ENCODE results near the gene L1TD1. TPM values are rescaled to one million over a fixed set of nuclear protein-coding genes. Genes with fewer than 3 reads are reported as not detected.
"Not testable (repeated sequence)": the region's sequence is repeated elsewhere in the genome, so short reads cannot be mapped to it uniquely, and the experiment has no call there.

L1TD1 gene
- total RNA-seq, 2 donors from 2014 or later, result 0.27 to 4.7 TPM

GRCh38 chr1:62175568-62176179 lies 19.0 kb upstream of the L1TD1 start:
- no peaks in the 10 kb centered on the region for H3K36me3 ChIP-seq
- WGBS, result 53% methylated on average over 9 of the region's 9 CpGs
- TF ChIP-seq CTCF (IDR thresholded peaks at IDR 0.05), result peak; percentile 40 to 85 (median 70)
- no peak for TF ChIP-seq POLR2AphosphoS5 (IDR thresholded peaks at IDR 0.05)
- no peak for TF ChIP-seq POLR2A (IDR thresholded peaks at IDR 0.05)
- intact Hi-C loops (cut with DNase I), result loop anchor here (2.0 kb wide), 1 partner anchor 231 kb away; no protein-coding TSS in a partner anchor
- H3K9me3 ChIP-seq, result no peaks in the 10 kb centered on the region
- no peaks in the 10 kb centered on the region for H3K27me3 ChIP-seq (replicated peaks; ENCODE audit: insufficient read depth)
- H3K4me3 ChIP-seq, result no peak overlapping the region
- no peak overlapping the region for H3K27ac ChIP-seq
- no peaks in the 10 kb centered on the region for H3K4me1 ChIP-seq (replicated peaks)
- peak; percentile 40 for DNase-seq (ENCODE audit: low spot score)

GRCh38 chr1:62176597-62177312 lies 17.9 kb upstream of the L1TD1 start:
- Histone ChIP-seq H3K27me3 (replicated peaks; ENCODE audit: insufficient read depth) (no peaks in the 10 kb centered on the region), H3K9me3 (no peaks in the 10 kb centered on the region), H3K4me3 (no peak overlapping the region), H3K4me1 (replicated peaks) (no peaks in the 10 kb centered on the region), H3K36me3 (no peaks in the 10 kb centered on the region), H3K27ac (no peak overlapping the region)
- intact Hi-C loops (cut with DNase I), result no loop called here
- TF ChIP-seq CTCF (IDR thresholded peaks at IDR 0.05), result no peak
- no peak for TF ChIP-seq POLR2A (IDR thresholded peaks at IDR 0.05)
- no peak for TF ChIP-seq POLR2AphosphoS5 (IDR thresholded peaks at IDR 0.05)
- WGBS, result 88% methylated on average over 14 of the region's 14 CpGs
- DNase-seq (ENCODE audit: low spot score), result no peak

- intact Hi-C loops (cut with DNase I), result no loop called here
- no peaks in the 10 kb centered on the region for H3K9me3 ChIP-seq
- no peak overlapping the region for H3K4me3 ChIP-seq
- H3K27me3 ChIP-seq (replicated peaks; ENCODE audit: insufficient read depth), result no peaks in the 10 kb centered on the region
- H3K4me1 ChIP-seq (replicated peaks), result no peaks in the 10 kb centered on the region
- H3K36me3 ChIP-seq, result no peaks in the 10 kb centered on the region
- WGBS, result 76% methylated on average over 1 of the region's 1 CpG
- TF ChIP-seq POLR2A (IDR thresholded peaks at IDR 0.05) (no peak), CTCF (IDR thresholded peaks at IDR 0.05) (no peak), POLR2AphosphoS5 (IDR thresholded peaks at IDR 0.05) (no peak)
- DNase-seq (ENCODE audit: low spot score), result no peak
- H3K27ac ChIP-seq, result no peak overlapping the region
Measured at GRCh38 chr1:62177621-62178020, 17.0 kb upstream of the L1TD1 start.

- no peak overlapping the region for H3K4me3 ChIP-seq
- H3K4me1 ChIP-seq (replicated peaks), result no peaks in the 10 kb centered on the region
- intact Hi-C loops (cut with DNase I), result no loop called here
- H3K27me3 ChIP-seq (replicated peaks; ENCODE audit: insufficient read depth), result no peaks in the 10 kb centered on the region
- no peaks in the 10 kb centered on the region for H3K9me3 ChIP-seq
- H3K36me3 ChIP-seq, result no peaks in the 10 kb centered on the region
- TF ChIP-seq CTCF (IDR thresholded peaks at IDR 0.05) (no peak), POLR2AphosphoS5 (IDR thresholded peaks at IDR 0.05) (no peak), POLR2A (IDR thresholded peaks at IDR 0.05) (no peak)
- WGBS, result 91% methylated on average over 7 of the region's 7 CpGs
- H3K27ac ChIP-seq, result no peak overlapping the region
- DNase-seq (ENCODE audit: low spot score), result no peak
Measured at GRCh38 chr1:62178372-62178771, 16.3 kb upstream of the L1TD1 start.

GRCh38 chr1:62180054-62180453 lies 14.6 kb upstream of the L1TD1 start:
- H3K4me3 ChIP-seq; H3K27me3 ChIP-seq (replicated peaks; ENCODE audit: insufficient read depth); intact Hi-C loops (cut with DNase I); H3K4me1 ChIP-seq (replicated peaks); H3K9me3 ChIP-seq; DNase-seq (ENCODE audit: low spot score); H3K27ac ChIP-seq; H3K36me3 ChIP-seq: not testable (repeated sequence)
- whole genome bisulfite sequencing, result 64% methylated on average over 4 of the region's 4 CpGs
